AG09319 (cell line): Measurements from ENCODE around the gene RNF213.

Source experiments
- DNase-seq: peaks from one replicate; pipeline ENCODE4 v3.0.0-alpha.2; 2010; ENCODE audit warnings: low read depth; ENCODE audit errors: extremely low read depth
- CTCF ChIP-seq: IDR thresholded peaks from 2 replicates; pipeline ENCODE4 v1.5.1; 2011; ENCODE audit warnings: low read depth, mild to moderate bottlenecking, inconsistent platforms, low read length, moderate library complexity

RNF213 gene

DNA sequence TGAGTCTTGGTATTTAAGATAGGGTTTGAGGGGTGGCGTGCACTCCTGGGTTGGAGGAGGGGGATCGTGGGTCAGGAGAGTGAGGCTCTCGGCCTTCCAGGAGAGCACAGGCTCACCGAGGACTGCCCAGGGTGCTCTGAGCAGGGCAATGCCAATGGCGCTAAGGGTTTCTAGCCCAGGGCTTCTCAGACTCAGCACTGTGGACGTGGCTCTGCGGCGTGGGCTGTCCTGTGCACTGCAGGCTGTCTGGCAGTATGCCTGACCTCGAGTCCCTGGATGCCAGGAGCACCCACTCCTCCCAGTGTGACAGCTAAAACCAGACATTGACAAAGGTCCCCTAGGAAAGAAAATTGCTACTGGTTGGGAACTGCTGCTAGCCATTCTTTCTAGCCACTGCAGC, 117.1 kb downstream of the RNF213 start:
- no peak for DNase-seq
- no peak for TF ChIP-seq CTCF

- DNase-seq: no peak
These were observed 118.7 kb downstream of the RNF213 start for GRCh38 chr17:80379348-80379747.

DNA sequence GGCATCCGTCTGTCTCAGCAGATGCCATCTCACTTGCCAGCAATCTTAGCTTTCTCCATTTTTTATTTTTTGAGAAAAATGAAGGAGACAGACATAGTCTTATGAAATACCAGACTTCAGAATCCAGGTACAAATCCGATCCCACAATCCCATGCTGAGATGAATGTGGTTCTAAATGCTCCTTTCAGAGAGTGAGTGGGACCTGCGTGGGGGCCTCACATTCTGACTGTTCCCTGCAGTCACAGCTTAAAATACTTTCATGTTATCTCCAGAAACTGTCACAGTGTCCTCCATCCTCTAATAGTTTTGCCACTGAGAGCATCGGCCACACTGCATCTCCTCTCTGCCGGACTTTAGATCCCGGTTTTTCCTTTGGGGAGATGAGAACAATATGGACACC, 119.4 kb downstream of the RNF213 start:
- TF ChIP-seq CTCF: no peak
- no peak for DNase-seq

More at GRCh38 chr17:80379348-80379747, 118.7 kb downstream of the RNF213 start:
- no peak for TF ChIP-seq CTCF

DNA sequence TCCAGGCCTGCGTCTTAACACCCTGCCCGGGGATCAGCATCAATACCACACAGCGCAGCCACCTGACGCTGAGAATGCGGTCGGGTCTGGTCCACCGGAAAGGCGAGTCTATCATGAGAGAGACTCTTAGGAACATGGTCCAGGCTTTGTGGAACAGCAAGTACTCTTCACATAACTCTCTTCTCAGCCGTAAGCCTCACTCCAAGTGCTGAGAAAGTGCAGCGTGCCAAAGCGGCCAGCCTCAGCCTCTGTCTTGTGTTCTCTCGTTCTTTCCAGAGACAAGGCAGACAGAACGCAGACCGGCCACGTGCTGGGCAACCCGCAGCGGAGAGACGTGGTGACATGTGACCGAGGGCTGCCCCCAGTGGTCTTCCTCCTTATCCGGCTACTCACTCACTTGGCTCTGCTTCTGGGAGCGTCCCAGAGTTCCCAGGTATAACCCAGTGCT, 119.9 kb downstream of the RNF213 start:
- TF ChIP-seq CTCF: no peak

GRCh38 chr17:80381416-80381923, 120.8 kb downstream of the RNF213 start:
- TF ChIP-seq CTCF: no peak
- no peak for DNase-seq

More for the DNA sequence above, 119.9 kb downstream of the RNF213 start:
- DNase-seq: no peak

DNA sequence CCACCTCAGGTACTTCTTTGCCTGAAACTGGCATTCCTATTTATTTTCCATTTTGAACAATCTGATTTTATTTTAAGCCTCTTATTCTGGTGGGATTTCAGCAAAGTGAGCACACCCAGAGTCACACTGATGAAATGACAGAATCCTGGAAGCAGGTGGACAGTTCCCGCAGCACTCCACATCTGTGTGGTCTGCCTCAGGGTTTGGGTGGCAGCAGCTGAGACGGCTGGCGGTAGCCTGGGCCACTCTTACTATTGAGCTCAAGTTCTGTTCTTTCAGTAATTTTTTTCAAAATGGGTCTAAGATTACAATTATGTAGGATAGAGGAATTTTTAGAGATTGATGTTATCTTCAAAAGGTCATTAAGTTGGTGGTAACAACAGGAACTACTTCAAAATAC, 121.8 kb downstream of the RNF213 start:
- no peak for DNase-seq
- TF ChIP-seq CTCF: no peak

DNA sequence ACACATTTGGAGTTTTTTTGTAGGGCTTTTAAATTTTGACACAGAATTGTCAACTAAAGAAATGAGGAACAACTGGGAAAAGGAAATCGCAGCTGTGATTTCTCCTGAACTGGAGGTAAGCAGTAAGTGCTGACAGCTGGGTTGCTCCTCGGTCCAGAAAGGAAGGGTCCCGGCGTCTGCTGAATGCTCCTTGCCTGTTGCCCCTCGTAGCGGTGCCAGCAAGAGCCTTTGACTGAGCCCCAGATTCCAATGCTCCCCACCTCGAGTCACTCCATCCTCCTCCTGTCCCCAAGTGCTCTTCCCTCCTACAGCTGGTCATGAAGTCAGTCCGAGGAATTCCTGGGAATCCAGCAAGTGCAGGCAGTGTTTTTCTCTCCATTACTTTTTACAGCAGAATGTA, 122.3 kb downstream of the RNF213 start:
- no peak for TF ChIP-seq CTCF
- no peak for DNase-seq
